ENCODE data around the gene F12.

The F12 gene
- total RNA-seq = 0.75 reads per million

DNA sequence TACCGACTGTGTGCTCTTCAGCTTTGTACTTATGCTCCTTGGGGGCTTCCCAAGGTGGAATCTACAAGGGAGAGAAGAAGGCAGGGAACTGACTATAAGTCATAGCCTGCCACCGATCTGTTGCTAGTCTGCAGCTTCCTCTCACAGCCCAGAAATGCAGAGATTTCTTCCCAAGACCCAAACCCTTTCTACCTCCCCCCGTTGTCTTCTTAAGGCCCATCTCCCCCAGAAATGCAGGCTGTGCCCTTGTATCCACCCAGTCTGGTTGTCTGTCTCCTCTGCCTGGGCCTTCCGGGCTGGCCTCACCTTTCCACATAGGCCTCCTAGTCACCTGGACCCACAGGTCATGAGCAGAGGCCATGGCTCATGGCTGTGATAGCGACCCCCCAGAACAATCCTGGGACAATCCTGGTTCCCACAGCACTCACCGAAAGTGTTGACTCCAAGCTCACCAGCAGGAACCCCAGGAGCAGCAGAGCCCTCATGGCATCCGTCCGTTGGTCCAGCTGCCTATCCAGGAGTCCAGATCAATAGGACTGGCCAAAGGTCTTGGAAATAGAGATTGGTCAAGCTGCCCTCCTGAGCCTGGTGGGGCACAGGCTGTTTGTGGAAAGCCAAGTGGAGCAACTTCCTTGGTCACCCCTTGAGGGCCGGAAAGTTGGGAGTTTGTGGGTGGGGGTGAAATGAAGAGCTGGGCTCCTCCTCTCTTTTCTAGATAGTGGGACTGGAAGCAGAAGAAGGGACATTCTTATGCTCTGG lies at the start of gene F12:
F12 (minus strand) TSS at position 522 of the 759 bp plus-strand sequence; CDS start at position 485, 37 bp downstream.
- DNase-seq = no peak

DNA sequence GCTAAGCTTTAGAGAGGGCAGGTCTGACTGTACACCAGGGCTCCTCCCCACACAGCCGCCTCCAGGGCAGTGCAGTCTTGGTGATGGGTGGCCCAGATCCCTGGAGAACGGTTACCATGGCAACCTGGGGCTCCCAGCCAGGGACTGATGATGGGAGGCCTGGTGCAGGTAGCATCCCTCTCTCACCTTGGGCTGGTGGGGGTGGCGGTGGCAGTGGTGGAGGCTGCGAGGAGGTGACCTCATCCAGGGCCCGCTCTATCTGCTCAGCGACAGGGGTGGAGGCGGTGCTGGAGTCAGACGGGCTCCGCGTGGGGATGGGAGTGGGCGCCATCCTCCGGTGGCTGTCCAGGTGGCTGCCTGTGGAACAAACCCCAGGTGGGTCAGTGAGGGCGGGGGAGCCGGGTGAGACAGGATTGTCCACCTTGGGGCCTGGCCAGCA lies 49.6 kb upstream of the F12 start:
- DNase-seq = no peak

DNA sequence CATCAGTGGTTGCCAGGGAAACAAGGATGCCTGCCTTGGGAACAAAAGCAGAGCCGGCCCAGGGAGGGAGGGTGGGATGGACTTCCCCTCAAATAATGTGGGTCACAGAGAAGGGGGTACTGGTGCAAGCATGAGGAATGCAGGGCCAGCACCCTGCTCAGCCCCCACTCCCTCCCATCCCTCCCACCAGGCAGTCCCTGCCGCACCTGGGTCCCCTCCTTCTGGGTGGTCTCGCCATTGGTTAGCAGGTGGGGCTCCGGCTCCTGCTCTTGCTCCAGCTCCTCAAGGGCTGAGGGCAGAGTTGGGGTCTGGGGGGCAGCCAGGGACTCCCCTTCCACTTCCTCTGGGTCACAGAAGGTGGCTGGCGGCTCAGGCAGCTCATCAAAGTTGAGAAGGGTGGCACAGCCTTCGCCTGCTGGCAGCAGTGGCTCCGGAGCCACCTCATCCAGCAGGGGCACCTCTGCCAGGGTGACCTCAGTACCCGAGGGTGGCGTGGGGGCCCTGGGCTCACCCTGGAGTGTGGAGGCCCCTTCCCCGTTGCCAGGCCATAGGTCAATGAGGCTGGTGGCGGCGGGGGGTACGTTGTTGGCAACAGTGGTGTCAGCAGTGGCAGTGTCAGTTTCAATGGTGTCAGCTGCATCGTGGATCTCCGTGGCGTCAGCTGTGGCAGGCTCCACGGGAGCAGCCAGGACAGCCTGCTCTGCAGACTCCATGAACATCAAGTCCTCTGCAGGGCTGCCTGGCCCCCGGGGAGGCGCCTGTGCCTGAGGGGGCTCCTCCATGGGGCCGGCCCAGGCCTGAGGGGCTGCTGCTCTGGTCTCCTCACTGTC lies 48.7 kb upstream of the F12 start:
- DNase-seq = no peak

DNA sequence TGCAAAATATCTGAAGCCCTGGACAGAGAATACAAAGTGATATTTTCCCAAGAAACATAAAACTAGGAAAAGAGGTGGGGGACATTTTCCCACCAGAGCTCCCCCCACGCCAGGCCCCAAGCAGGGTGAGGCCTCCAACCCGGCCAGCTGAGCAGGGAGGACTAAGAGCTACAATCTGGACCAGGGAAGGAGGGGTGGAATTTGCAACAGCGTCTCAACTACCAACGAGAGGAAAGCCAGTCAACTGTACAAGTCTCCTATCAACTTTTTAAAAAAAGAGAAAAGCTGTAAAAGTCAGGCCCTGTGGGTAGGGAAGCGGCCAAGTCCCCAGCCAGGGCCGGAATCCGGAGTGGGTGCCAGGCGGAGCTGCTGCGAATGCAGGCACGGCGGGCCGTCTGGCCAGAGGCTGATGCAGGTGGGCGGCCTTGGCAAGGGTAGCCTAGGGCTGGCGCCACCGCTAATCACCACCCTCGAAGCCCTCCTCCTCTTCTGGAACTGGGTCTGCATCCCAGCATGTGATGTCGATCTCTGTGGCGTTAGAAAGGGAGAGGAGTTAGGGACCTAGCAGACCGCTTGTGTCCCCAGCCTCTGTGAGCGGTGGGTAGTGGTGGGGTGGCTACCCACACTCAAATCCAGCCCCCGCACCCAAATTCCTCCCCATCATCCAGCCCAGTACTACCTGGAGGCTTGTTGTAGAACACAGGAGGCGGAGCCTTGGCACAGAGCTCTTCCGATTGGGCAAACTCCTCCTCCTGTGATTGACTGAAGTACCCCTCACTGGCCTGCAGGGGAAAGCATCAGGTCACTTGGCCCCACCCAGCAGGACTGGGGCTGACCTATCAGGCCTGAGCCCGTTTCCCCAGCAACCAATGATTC lies 47.9 kb upstream of the F12 start:
- no peak for DNase-seq

DNA sequence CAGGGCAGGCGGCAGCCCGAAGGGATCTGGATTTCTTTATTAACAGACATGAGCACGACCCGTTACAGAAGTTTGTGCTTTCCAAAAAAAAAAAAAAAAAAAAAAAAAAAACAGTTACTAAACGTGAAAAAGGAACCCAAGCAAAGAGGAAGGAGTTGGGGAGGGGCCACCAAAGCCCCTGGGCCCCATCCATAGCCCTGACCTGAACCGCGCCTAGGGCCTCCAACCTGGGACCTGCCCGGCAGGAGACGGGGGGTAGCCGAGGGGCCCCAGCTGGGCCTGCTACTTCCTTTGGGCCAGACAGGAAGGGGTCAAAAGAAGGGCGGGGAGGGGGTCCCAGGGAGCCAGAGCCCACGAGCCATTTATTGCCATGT lies 47.2 kb upstream of the F12 start:
- DNase-seq = no peak

DNA sequence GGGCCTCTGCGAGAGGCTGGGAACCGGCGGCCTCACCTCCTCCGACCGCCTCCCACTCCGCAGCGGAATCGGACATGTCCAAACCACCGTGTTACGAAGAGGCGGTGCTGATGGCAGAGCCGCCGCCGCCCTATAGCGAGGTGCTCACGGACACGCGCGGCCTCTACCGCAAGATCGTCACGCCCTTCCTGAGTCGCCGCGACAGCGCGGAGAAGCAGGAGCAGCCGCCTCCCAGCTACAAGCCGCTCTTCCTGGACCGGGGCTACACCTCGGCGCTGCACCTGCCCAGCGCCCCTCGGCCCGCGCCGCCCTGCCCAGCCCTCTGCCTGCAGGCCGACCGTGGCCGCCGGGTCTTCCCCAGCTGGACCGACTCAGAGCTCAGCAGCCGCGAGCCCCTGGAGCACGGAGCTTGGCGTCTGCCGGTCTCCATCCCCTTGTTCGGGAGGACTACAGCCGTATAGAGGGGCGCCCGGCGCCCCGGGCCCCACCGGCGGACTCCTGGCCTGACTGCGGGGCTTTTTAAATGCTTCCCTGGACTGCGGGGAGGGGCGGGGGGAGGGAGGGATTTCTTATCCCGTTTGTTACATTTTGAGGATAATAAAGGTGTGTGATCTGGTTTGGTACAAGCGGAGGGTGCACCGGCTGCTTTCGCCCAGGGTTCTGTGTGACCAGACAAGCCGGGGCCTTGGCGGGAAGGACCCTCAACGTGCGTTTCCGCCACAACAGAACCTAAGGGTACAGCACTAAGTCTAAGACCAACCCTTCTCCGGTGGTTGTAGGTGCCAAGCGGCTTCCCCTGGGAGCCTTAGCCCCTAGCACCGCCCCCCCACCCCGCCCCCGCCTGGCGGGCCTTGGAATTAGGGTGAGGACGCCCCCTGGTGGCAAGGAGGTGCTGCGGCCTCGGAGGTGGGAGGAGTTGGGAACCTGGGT lies 46.6 kb upstream of the F12 start:
- DNase-seq = peak; percentile 95

DNA sequence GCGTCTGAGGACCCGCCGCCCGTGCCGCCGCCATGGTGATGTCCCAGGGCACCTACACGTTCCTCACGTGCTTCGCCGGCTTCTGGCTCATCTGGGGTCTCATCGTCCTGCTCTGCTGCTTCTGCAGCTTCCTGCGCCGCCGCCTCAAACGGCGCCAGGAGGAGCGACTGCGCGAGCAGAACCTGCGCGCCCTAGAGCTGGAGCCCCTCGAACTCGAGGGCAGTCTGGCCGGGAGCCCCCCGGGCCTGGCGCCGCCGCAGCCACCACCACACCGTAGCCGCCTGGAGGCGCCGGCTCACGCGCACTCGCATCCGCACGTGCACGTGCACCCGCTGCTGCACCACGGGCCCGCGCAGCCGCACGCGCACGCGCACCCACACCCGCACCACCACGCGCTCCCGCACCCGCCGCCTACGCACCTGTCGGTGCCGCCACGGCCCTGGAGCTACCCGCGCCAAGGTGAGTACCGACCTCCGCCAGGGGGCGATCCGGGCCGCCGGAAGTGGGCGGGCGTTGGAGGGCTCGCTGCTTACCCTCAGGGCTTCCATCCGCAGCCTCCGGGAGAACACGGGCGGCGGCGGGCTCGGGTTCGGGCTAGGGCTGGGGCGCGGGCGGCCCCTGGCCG lies 45.8 kb upstream of the F12 start:
- DNase-seq = peak; percentile 88

DNA sequence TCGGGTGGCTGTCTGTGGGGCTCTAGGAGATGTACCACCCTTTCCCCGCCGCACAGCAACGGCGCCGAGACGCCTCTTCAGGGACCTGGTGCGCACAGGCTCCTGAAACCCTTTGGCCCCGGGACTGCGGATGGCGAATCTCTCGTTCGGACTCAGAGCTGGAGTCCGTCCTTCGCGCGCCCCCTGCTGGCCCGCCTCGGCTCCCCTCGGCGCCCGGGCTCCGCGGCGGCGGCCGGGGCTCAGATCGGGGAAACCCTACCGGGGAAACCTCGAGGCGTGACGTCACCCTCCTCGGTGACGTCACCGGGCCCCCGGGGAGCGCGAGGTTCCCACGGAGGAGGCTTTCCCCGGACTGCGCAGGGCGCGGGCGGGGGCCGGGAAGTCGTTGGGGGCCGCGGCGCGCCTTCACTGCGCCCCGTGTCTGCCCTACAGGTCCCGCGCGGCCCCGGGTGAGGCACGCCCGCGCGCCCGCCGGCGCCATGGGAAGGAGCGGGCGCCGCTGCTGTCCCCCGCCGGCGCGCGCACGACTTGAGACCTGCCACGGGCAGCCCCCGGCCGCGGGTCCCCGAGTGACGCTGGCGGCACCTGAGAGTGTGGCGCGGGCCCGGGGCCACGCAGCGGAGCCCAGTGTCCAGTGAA lies 45.2 kb upstream of the F12 start:
- DNase-seq = peak; percentile 95

DNA sequence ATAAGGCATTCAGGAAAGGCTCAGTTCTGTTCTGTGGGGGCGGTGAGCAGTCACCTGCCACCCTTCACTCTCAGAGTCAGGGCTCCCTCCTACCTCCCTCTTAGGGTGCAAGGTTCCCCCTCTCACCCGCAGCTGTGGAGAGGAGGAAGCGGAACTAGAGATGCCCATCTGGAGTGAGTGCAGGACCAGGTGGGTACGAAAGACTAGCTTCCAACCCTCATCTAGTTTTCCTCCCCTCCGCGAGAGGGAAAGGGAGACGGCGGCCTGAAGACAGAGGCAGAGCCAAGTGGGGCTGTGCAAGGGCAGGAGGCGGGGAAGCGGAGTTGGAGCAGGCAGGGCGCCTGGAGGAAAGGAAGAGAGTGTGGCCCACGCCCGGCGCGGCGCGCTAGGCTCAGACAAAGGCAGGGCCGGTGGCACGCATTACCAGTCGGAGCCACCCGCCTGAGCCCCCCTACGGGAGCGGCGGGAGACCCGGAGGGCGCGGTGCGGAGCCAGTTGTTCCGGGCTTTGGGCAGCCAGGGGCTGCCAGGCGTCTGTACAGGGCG lies 44.6 kb upstream of the F12 start:
- DNase-seq = no peak

DNA sequence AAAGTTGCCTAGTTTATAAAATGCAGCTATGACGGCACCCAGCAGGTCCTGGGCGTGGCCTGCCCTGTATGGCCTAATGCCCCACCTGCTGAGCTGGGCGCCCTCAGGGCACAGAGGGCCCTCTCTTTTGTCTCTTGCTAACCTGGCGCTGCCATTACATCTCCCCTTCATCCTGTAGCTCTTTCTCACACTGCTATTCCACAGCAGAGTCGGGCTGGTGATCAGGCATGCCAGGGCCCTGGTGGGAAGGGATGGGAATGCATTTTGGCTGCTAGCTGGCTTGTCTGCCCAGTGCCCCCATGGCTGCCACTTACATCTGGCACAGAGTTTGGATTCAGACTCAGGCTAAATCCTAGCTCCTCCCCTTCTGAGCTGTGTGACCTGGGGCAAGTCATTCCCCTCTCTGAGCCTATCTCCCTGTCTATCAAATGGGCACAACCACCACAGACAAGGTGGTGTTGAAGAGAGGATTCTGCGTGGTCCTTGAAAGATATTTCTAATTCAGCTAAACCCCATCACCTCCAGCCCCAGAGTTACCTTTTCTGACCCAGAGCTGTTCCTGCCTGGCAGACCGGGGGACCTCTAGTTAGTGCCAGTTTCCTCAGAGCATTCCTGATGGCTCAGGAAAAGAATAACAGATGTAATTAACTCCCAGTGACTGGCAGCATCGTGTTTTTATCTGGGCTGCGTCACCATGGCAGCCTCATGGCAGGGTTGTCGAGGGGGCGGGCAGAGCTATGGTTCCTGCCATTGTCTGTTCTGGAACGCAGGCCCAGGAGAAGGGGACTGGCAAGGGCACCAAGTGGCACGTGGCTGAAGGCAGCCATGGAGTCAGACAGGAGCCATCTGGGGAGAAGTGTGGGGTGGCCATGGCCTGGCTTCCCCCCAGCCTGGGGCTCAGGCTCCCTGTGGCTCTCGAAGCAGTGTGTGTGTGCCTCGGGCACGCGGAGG lies 43.6 kb upstream of the F12 start:
- DNase-seq = no peak

DNA sequence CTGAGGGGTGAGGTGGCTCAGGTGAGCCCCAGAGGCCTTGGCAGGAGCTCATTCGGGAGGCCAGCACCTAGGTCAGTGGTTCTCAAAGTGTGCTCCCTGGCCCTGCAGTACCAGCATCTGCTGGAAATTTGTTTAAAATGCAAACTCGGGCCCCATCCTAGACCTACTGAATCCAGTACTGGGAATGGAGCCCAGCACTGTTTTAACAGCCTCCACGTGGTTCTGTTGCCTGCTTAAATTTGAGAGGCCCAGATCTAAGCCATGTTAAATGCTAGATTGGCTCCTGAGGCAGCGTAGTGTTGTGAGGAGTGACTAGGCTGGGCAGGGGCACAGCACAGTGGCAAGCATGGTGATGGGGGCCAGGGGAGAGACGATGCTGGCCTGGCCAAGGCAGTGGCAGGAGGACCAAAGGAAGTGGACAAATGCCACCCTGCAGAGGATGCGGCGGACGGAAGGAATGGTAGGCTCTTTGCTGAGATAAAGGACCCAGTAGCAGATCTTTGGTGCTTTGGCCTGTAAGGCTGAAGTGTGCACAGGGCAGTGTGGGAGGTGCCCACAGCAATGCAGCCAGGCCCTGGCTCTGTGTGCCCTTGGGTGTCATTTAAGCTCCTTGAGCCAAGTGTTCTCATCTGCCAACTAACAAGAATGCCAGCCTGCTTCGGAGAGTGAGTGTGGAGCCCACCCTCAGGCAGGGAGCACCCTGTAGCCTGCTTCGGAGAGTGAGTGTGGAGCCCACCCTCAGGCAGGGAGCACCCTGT lies 41.5 kb upstream of the F12 start:
- no peak for DNase-seq

DNA sequence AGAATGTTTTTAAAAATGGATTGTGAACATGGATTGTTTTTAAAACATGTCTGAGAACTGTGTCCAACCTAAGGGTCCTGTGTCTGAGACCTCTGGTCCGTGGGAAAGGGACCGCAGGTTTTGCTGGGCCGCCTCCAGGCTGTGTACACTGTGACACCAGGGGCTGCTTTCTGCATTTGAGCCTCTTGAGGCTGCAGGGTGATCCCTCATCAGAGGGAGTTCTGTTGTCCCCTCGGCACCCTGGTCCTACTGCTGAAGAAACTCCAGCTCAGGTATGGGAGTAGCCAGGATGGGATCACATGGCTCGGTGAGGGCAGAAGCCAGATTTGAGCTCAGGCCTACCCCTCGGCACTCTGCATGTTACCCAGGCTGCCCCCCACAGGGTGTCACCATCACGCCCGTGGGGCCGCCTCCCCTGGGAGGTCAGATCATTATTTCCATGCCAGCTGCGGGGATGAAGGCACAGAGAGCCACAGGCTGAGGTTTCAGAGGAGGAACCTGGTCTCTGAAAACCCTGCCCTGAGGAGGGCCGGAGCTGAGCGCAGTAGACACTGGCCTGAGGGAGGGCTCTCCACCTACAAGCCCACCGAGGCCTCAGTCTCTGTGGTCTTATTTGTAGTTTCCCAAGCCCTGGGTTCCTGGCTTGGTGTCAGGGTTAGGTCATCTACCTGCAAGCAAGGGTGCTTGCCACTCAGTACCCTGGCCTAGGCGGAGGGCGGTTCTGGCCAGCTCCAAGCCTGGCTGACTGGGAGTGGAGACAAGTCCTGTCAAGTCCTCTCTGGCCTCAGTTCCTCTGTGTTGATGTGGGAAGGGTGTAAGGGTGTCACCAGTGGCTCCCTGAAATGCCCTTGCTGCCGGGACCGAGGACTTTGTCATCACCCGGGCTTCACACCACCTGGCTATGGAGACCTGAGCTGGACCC lies 40.0 kb upstream of the F12 start:
- DNase-seq = no peak

DNA sequence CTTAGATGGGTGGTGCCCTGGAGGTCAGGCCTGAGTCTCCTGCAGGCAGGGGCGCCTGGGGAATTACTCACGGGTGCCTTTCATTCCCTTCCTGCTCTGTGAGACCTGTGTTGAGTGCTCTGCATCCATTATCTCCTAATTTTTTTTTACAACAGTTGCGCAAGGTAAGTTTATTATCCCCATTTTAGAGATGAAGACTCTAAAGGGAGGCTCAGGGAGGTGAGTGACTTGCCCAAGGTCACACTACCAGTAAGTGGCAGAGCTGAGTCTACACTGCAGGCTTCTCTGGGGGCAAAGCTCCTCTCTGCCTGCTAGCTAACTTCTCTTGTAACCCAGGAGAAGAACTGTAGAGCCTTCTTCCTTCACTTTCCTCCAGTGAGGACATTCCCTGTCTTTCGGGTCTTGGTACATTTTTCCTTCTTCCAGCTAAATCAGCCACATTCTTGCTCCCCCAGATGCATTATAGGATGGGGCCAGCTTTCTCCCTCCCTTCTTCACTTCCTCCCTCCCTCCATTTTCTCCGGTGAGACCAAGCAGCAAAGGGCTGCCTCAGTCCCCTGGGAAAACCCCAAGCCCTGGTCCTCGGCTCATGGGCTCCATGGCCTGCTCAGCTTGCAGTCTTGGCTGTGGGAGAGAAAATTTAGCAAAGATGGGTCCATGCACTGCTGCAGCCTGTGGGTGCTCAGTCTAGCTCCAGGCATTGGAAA lies 39.0 kb upstream of the F12 start:
- DNase-seq = no peak

DNA sequence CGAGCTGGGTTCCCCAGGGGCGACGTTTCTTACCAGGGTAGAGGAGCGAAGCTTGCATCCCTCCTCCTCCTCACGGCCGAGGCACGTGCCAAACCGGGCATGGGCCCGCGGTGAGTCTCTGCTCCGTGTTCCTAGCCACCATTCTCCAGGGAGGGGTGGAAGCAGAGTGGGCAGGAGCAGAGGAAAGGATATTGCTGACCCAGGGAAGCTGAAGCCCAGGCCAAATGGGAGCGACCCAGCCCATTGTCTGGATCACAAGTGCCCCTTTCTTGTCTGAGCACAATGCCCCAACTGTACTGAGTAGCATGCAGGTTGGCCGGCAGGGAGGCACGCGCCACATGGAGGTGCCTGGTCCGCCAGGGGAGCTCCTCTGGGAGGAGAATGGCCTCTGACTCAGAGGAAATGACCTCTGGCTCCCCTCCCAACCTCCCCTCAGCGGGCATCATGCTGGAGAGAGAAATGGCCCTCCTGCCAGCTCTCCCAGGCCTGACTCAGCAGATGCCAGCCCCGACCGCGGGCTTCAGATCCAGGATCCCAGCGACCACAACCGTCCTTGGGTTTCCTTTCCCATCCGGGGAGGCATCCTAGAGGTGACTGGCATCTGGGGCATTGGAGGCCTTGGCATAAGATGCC lies 38.4 kb upstream of the F12 start:
- DNase-seq = no peak

DNA sequence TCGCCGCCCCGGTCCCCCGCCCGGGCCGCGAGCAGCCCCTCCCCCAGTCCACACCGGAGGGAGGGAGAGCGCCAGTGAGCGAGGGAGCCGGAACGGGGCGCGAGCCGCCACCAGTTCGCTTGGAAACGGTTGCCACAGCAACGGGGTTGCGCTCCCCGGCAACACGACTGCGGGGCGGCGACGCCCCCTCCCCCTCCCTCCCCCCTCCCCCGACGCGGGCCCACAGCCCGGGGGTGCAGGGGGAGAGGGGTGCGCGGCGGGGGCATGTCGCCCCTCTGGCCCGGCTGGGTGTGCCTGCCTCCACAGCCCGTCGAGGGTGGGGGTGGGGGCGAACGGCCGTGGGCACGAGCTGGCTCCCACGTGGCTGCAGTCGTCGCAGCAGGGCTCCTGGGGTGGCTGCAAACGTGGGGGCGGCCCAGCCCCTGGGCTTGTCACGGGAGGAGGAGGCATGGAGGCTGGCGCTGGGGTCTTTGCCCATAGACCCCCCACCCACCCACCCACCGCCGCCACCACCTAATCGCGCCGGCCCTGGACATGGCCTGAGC lies 37.8 kb upstream of the F12 start:
- DNase-seq = peak; percentile 81

Measured in effector CD4-positive, alpha-beta T cell (primary cell).